Prostate gland (tissue), 2 donors: Measurements from ENCODE around the gene SAMD8.

Source experiments
- POLR2A ChIP-seq: fragments of 450-650 bp; IDR thresholded peaks from one replicate; pipeline ENCODE4 v1.6.1; 2016; ENCODE audit warnings: antibody characterized with exemption, mild to moderate bottlenecking
- POLR2AphosphoS5 ChIP-seq: sonication (generic); formaldehyde crosslinking; IDR thresholded peaks from one replicate; pipeline ENCODE4 v1.6.1; 2017; ENCODE audit warnings: antibody characterized with exemption
- TF ChIP-seq, protein P1 (sequence below), 4 experiments: fragments of 200-600 bp in 2 of 4; fragments of 450-650 bp in 2 of 4; sonication (generic) in 2 of 4; IDR thresholded peaks; 1 replicate in 3 of 4; 2 replicates in 1 of 4; pipeline ENCODE4 v1.5.1; 2016 to 2019; ENCODE audit warnings: antibody characterized with exemption in 4 of 4, mild to moderate bottlenecking in 2 of 4, moderate library complexity in 2 of 4

DNA sequence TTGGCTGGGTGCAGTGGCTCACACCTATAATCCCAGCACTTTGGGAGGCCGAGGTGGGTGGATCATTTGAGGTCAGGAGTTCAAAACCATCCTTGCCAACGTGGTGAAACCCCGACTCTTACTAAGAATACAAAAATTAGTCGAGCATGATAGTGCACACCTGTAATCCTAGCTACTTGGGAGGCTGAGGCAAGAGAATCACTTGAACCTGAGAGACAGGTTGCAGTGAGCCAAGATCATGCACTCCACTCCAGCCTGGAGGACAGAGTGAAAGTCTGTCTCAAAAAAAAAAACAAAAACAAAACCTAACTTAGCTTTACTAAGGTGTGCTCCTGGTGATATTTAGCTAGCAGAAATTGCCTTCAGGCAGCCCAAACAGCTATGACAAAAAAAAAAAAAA is 74.9 kb downstream of the SAMD8 start:
- TF ChIP-seq, protein P1, sequence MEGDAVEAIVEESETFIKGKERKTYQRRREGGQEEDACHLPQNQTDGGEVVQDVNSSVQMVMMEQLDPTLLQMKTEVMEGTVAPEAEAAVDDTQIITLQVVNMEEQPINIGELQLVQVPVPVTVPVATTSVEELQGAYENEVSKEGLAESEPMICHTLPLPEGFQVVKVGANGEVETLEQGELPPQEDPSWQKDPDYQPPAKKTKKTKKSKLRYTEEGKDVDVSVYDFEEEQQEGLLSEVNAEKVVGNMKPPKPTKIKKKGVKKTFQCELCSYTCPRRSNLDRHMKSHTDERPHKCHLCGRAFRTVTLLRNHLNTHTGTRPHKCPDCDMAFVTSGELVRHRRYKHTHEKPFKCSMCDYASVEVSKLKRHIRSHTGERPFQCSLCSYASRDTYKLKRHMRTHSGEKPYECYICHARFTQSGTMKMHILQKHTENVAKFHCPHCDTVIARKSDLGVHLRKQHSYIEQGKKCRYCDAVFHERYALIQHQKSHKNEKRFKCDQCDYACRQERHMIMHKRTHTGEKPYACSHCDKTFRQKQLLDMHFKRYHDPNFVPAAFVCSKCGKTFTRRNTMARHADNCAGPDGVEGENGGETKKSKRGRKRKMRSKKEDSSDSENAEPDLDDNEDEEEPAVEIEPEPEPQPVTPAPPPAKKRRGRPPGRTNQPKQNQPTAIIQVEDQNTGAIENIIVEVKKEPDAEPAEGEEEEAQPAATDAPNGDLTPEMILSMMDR (IDR thresholded peaks at IDR 0.05): no peak
- TF ChIP-seq POLR2A (no peak), POLR2AphosphoS5 (no peak)
